ENCODE measurements around the gene CARM1. TPM values are rescaled to one million over a fixed set of nuclear protein-coding genes. Genes with fewer than 3 reads are reported as not detected.

CARM1 gene
- total RNA-seq, 2 donors from 2014 or later = 14.5 to 54.4 TPM

DNA sequence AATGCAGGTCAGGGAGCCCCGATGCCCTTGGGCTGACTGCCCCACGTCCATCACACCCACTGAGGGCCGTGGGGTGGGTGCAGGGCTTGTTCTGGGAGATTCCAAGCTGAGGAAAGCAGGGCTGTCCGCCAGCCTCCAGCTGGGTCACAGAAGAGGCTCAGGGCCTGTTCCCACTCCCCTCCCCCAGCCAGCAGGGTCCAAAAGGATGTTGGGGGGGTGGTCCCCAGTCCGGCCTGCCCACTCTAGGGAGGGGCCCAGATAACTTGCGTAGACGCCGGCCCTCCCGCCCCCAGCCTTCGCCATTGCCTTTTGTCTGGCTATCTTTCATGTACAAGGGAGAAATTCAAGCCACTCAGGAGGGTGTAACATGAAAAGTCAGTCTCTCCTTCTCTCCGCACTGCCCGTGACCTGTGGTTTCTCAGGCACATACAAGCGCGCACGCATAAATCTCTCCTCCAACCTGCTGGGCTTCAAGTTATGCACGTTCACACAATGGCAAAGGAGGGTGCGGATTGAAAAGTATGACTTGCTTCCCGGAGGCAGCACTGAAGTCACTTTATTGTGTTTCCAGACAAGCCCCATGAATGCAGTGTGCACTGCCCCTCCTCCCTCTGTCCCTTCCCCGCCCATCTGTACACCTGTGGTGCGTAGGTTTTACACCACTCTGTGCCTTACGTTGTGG, 20.2 kb downstream of the CARM1 start:
- WGBS = 31% methylated on average over 21 of the region's 21 CpGs
- H3K27me3 ChIP-seq (replicated peaks; ENCODE audit: insufficient read depth) = no peaks in the 10 kb centered on the region
- H3K27ac ChIP-seq = peak overlapping the region; percentile 81
- H3K9me3 ChIP-seq = no peaks in the 10 kb centered on the region
- H3K36me3 ChIP-seq = no peaks in the 10 kb centered on the region
- intact Hi-C loops (cut with DNase I) = no loop called here
- peaks cover 18% of the 10 kb centered on the region for H3K4me1 ChIP-seq (replicated peaks)
- H3K4me3 ChIP-seq = no peak overlapping the region
- peak; percentile 83 for TF ChIP-seq POLR2AphosphoS5 (IDR thresholded peaks at IDR 0.05)
- no peak for TF ChIP-seq CTCF (IDR thresholded peaks at IDR 0.05)
- TF ChIP-seq POLR2A (IDR thresholded peaks at IDR 0.05) = peak; percentile 56
- DNase-seq (ENCODE audit: low spot score) = peak; percentile 73

GRCh38 chr19:10892256-10892655, 20.9 kb downstream of the CARM1 start:
- no peak for DNase-seq (ENCODE audit: low spot score)

GRCh38 chr19:10894911-10895213, 23.5 kb downstream of the CARM1 start:
- Histone ChIP-seq H3K27me3 (replicated peaks; ENCODE audit: insufficient read depth) (no peaks in the 10 kb centered on the region), H3K4me3 (no peak overlapping the region), H3K4me1 (replicated peaks) (peaks cover 15% of the 10 kb centered on the region), H3K27ac (no peak overlapping the region), H3K9me3 (no peaks in the 10 kb centered on the region), H3K36me3 (no peaks in the 10 kb centered on the region)
- intact Hi-C loops (cut with DNase I) = no loop called here
- 84% methylated on average over 7 of the region's 7 CpGs for WGBS
- no peak for TF ChIP-seq CTCF (IDR thresholded peaks at IDR 0.05)
- TF ChIP-seq POLR2AphosphoS5 (IDR thresholded peaks at IDR 0.05) = no peak
- no peak for TF ChIP-seq POLR2A (IDR thresholded peaks at IDR 0.05)
- DNase-seq (ENCODE audit: low spot score) = no peak

More at GRCh38 chr19:10892256-10892655, 20.9 kb downstream of the CARM1 start:
- H3K36me3 ChIP-seq = no peaks in the 10 kb centered on the region
- TF ChIP-seq CTCF (IDR thresholded peaks at IDR 0.05) (no peak), POLR2AphosphoS5 (IDR thresholded peaks at IDR 0.05) (no peak), POLR2A (IDR thresholded peaks at IDR 0.05) (no peak)
- WGBS = 74% methylated on average over 13 of the region's 13 CpGs
- H3K4me3 ChIP-seq = no peak overlapping the region
- intact Hi-C loops (cut with DNase I) = no loop called here
- H3K27me3 ChIP-seq (replicated peaks; ENCODE audit: insufficient read depth) = no peaks in the 10 kb centered on the region
- H3K9me3 ChIP-seq = no peaks in the 10 kb centered on the region
- H3K27ac ChIP-seq = peak overlapping the region; percentile 81
- H3K4me1 ChIP-seq (replicated peaks) = peaks cover 17% of the 10 kb centered on the region

- Histone ChIP-seq H3K27me3 (replicated peaks; ENCODE audit: insufficient read depth) (no peaks in the 10 kb centered on the region), H3K4me3 (no peak overlapping the region), H3K36me3 (no peaks in the 10 kb centered on the region), H3K27ac (no peak overlapping the region), H3K4me1 (replicated peaks) (peaks cover 15% of the 10 kb centered on the region), H3K9me3 (no peaks in the 10 kb centered on the region)
- TF ChIP-seq POLR2AphosphoS5 (IDR thresholded peaks at IDR 0.05) (no peak), POLR2A (IDR thresholded peaks at IDR 0.05) (no peak), CTCF (IDR thresholded peaks at IDR 0.05) (no peak)
- 83% methylated on average over 5 of the region's 6 CpGs for WGBS
- intact Hi-C loops (cut with DNase I) = no loop called here
- DNase-seq (ENCODE audit: low spot score) = no peak
These were observed 24.0 kb downstream of the CARM1 start for GRCh38 chr19:10895363-10895762.

GRCh38 chr19:10895920-10896319, 24.6 kb downstream of the CARM1 start:
- no peak for DNase-seq (ENCODE audit: low spot score)
- no peaks in the 10 kb centered on the region for H3K9me3 ChIP-seq
- 84% methylated on average over 12 of the region's 12 CpGs for WGBS
- H3K36me3 ChIP-seq = no peaks in the 10 kb centered on the region
- no peak overlapping the region for H3K27ac ChIP-seq
- intact Hi-C loops (cut with DNase I) = no loop called here
- no peak overlapping the region for H3K4me3 ChIP-seq
- TF ChIP-seq POLR2A (IDR thresholded peaks at IDR 0.05) (no peak), CTCF (IDR thresholded peaks at IDR 0.05) (no peak), POLR2AphosphoS5 (IDR thresholded peaks at IDR 0.05) (no peak)
- peaks cover 14% of the 10 kb centered on the region for H3K4me1 ChIP-seq (replicated peaks)
- H3K27me3 ChIP-seq (replicated peaks; ENCODE audit: insufficient read depth) = no peaks in the 10 kb centered on the region

Measured in prostate gland (tissue), 2 donors.